Smooth muscle cell (in vitro differentiated cells): Measurements from ENCODE around the gene TNS3. TPM values are rescaled to one million over a fixed set of nuclear protein-coding genes. Genes with fewer than 3 reads are reported as not detected.

Source experiments
- DNase-seq: peaks from one replicate; lab custom pipeline; 2025; ENCODE audit not compliant: unreplicated experiment; lab: John Stamatoyannopoulos, UW
- H2AFZ ChIP-seq: fragments of 200-600 bp; sonication (generic); 2 replicates; pipeline ENCODE4 v1.6.0; 2016; ENCODE audit warnings: antibody characterized with exemption, low read depth, mild to moderate bottlenecking
- H3F3A ChIP-seq: fragments of 200-600 bp; sonication (generic); 2 replicates; pipeline ENCODE4 v1.6.0; 2017; ENCODE audit warnings: antibody characterized with exemption, low read depth
- H3K27ac ChIP-seq: fragments of 200-600 bp; sonication (generic); 2 replicates; pipeline ENCODE4 v1.5.1; 2016; ENCODE audit warnings: low read depth, mild to moderate bottlenecking
- H3K27me3 ChIP-seq: fragments of 200-600 bp; sonication (generic); 2 replicates; pipeline ENCODE4 v1.6.1; 2016; ENCODE audit warnings: low read depth, mild to moderate bottlenecking
- H3K36me3 ChIP-seq: fragments of 200-600 bp; sonication (generic); 2 replicates; pipeline ENCODE4 v1.5.1; 2016; ENCODE audit warnings: low read depth
- H3K4me1 ChIP-seq: fragments of 200-600 bp; sonication (generic); 2 replicates; pipeline ENCODE4 v1.5.1; 2016; ENCODE audit warnings: low read depth
- H3K4me2 ChIP-seq: fragments of 200-600 bp; sonication (generic); 2 replicates; pipeline ENCODE4 v1.6.0; 2016; ENCODE audit warnings: mild to moderate bottlenecking
- H3K4me3 ChIP-seq: fragments of 200-600 bp; sonication (generic); 2 replicates; pipeline ENCODE4 v1.5.1; 2016; ENCODE audit warnings: mild to moderate bottlenecking
- H3K79me2 ChIP-seq: fragments of 200-600 bp; sonication (generic); 2 replicates; pipeline ENCODE4 v1.6.0; 2016; ENCODE audit warnings: low read depth, mild to moderate bottlenecking
- H3K9ac ChIP-seq: fragments of 200-600 bp; sonication (generic); 2 replicates; pipeline ENCODE4 v1.6.0; 2016; ENCODE audit warnings: low read depth
- H3K9me3 ChIP-seq: fragments of 200-600 bp; sonication (generic); replicated peaks from 2 replicates; pipeline ENCODE4 v1.5.1; 2016; ENCODE audit warnings: low read depth
- H4K20me1 ChIP-seq: fragments of 200-600 bp; sonication (generic); 2 replicates; pipeline ENCODE4 v1.6.0; 2016; ENCODE audit warnings: low read depth
- WGBS: methylation state at CpG from one replicate; pipeline ENCODE4 v1.1.7; 2016; ENCODE audit warnings: low lambda C conversion rate; 5-methylcytosine and 5-hydroxymethylcytosine counted together
- polyA plus RNA-seq: library from polyadenylated mRNA; unstranded; fragments of >200 nt; fragmentation: Nextera tagmentation; extraction: Ambion mirVana; gene quantifications from 2 replicates; pipeline ENCODE4 v1.2.1, GENCODE V29; 2016
- total RNA-seq: library from RNA; depleted of rRNA; stranded (reverse); fragments of >200 nt; gene quantifications from 2 replicates; pipeline ENCODE4 v1.2.3, GENCODE V29; 2014
- TF ChIP-seq, protein P1 (sequence below): fragments of 200-600 bp; sonication (generic); IDR thresholded peaks from 2 replicates; pipeline ENCODE4 v1.5.1; 2017; ENCODE audit warnings: borderline replicate concordance, mild to moderate bottlenecking, antibody characterized with exemption; ENCODE audit not compliant: insufficient read depth, poor library complexity, severe bottlenecking

The TNS3 gene
- total and polyA plus RNA-seq, 2 experiments from 2014 or later, result 32.6 to 50.5 TPM

DNA sequence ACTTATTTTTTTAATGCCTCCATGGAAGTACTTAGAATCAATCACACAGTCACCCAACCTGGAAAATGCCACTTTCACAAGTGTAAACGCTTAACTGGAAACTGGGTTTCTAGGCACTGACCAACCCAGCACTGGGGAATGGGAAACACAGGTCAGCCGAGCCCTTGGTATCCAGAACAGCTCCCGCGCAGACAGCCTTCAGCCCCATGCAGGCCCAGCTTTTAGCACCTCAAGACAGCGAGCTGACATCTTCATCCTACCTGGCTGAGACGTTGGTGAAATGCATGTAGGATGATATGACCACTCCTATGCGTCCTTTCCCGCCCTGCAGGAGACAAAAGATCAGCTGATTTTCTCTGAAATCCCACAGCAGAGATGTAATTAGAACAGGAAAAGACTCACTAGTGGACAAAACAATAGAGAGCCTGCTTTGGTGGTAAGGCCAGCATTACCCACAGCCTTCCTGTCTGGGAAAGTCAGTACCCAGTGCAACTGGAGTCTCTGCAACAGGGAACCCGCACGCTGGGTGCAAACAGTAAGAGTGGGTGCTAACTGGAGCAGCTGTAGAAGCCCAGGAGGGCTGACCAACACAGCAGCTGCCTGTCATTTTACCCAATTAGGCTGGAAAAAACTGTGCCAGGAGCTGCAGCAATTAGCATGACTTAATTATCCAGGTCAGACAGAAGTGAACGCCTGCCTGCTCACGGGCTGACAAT is 153.7 kb downstream of the TNS3 start:
- H3K9me3 ChIP-seq, result no peaks in the 10 kb centered on the region
- H3K36me3 ChIP-seq, result no peaks in the 10 kb centered on the region
- H4K20me1 ChIP-seq, result peaks cover 37% of the 10 kb centered on the region
- TF ChIP-seq, protein P1, sequence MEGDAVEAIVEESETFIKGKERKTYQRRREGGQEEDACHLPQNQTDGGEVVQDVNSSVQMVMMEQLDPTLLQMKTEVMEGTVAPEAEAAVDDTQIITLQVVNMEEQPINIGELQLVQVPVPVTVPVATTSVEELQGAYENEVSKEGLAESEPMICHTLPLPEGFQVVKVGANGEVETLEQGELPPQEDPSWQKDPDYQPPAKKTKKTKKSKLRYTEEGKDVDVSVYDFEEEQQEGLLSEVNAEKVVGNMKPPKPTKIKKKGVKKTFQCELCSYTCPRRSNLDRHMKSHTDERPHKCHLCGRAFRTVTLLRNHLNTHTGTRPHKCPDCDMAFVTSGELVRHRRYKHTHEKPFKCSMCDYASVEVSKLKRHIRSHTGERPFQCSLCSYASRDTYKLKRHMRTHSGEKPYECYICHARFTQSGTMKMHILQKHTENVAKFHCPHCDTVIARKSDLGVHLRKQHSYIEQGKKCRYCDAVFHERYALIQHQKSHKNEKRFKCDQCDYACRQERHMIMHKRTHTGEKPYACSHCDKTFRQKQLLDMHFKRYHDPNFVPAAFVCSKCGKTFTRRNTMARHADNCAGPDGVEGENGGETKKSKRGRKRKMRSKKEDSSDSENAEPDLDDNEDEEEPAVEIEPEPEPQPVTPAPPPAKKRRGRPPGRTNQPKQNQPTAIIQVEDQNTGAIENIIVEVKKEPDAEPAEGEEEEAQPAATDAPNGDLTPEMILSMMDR, result no peak
- H3K4me1 ChIP-seq, result no peaks in the 10 kb centered on the region
- no peak overlapping the region for H3K27ac ChIP-seq
- H3K79me2 ChIP-seq, result peaks cover 22% of the 10 kb centered on the region
- no peaks in the 10 kb centered on the region for H3K27me3 ChIP-seq
- H3F3A ChIP-seq, result no peaks in the 10 kb centered on the region
- 90% methylated on average over 12 of the region's 12 CpGs for WGBS
- no peak overlapping the region for H3K4me2 ChIP-seq
- no peak for DNase-seq
- H3K9ac ChIP-seq, result no peak overlapping the region
- H3K4me3 ChIP-seq, result no peak overlapping the region
- H2AFZ ChIP-seq, result no peak overlapping the region

GRCh38 chr7:47427051-47427643 is 154.8 kb downstream of the TNS3 start:
- Histone ChIP-seq H3K27me3 (no peaks in the 10 kb centered on the region), H3K4me2 (no peak overlapping the region), H2AFZ (no peak overlapping the region), H3K27ac (no peak overlapping the region), H3F3A (no peaks in the 10 kb centered on the region), H4K20me1 (peaks cover 28% of the 10 kb centered on the region), H3K9me3 (no peaks in the 10 kb centered on the region), H3K4me1 (no peaks in the 10 kb centered on the region), H3K9ac (no peak overlapping the region), H3K36me3 (no peaks in the 10 kb centered on the region), H3K79me2 (peaks cover 22% of the 10 kb centered on the region), H3K4me3 (no peak overlapping the region)
- WGBS, result 93% methylated on average over 6 of the region's 6 CpGs
- DNase-seq, result no peak
- TF ChIP-seq, protein P1, result no peak

DNA sequence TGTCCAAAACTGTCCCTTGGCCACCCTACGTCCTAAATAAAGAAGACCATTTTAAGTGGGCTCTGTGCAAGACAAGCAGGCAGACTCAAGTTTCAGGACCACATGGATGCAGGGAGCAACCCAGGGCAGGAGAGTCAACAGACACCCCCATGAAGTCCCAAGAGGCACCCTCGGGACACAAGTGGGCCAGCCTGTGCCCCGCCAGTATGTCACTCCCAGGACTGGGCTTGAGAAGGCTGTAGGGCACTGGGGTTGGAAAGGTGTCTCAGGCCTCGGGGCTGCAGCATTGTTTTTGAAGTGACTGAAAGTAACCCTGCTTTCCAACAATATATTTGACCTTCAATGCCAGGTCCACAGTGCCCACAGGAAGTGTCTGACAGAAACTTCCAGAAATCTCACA is 157.4 kb downstream of the TNS3 start:
- 95% methylated on average over 4 of the region's 4 CpGs for WGBS
- peaks cover 6% of the 10 kb centered on the region for H3K79me2 ChIP-seq
- H3K36me3 ChIP-seq, result no peaks in the 10 kb centered on the region
- no peaks in the 10 kb centered on the region for H3K9me3 ChIP-seq
- H3K9ac ChIP-seq, result no peak overlapping the region
- no peaks in the 10 kb centered on the region for H3K4me1 ChIP-seq
- H4K20me1 ChIP-seq, result peaks cover 12% of the 10 kb centered on the region
- no peaks in the 10 kb centered on the region for H3F3A ChIP-seq
- no peak overlapping the region for H3K27ac ChIP-seq
- no peak overlapping the region for H3K4me3 ChIP-seq
- no peaks in the 10 kb centered on the region for H3K27me3 ChIP-seq
- DNase-seq, result no peak
- TF ChIP-seq, protein P1, result no peak
- H3K4me2 ChIP-seq, result no peak overlapping the region
- no peak overlapping the region for H2AFZ ChIP-seq
